Keratinocyte (primary cell): ENCODE data around the gene IFI35. TPM values are rescaled to one million over a fixed set of nuclear protein-coding genes. Genes with fewer than 3 reads are reported as not detected.

ENCODE experiments used
- DNase-seq: peaks from one replicate; pipeline ENCODE4 v3.0.0-alpha.2; 2011; ENCODE audit warnings: low read depth, missing footprints, low spot score
- FAIRE-seq: peaks from 2 replicates; lab custom pipeline; 2011; peaks lifted over from hg19 to GRCh38; lab: Jason Lieb, UNC
- H2AFZ ChIP-seq: 2 replicates; pipeline ENCODE4 v1.6.0; 2012; ENCODE audit warnings: low read length, control low read depth, inconsistent platforms; ENCODE audit not compliant: control insufficient read depth
- H3K27ac ChIP-seq: 2 replicates; pipeline ENCODE4 v1.5.1; 2011; ENCODE audit warnings: low read length; ENCODE audit not compliant: control insufficient read depth, insufficient read depth
- H3K27me3 ChIP-seq: 3 replicates; pipeline ENCODE4 v1.6.0; 2011; ENCODE audit warnings: low read length; ENCODE audit not compliant: control insufficient read depth, insufficient read depth; ENCODE audit errors: extremely low read depth
- H3K36me3 ChIP-seq, 2 experiments: 2 replicates in 1 of 2; 3 replicates in 1 of 2; pipeline ENCODE4 v1.5.1; 2011; ENCODE audit warnings: low read length in 2 of 2, mild to moderate bottlenecking in 1 of 2; ENCODE audit not compliant: control insufficient read depth in 2 of 2, insufficient read depth in 2 of 2; ENCODE audit errors: extremely low read depth in 1 of 2
- H3K4me1 ChIP-seq: 3 replicates; pipeline ENCODE4 v1.5.1; 2011; ENCODE audit warnings: low read length; ENCODE audit not compliant: control insufficient read depth, insufficient read depth; ENCODE audit errors: extremely low read depth
- H3K4me2 ChIP-seq: 3 replicates; pipeline ENCODE4 v1.6.0; 2011; ENCODE audit warnings: low read depth, low read length; ENCODE audit not compliant: control insufficient read depth, insufficient read depth; ENCODE audit errors: extremely low read depth
- H3K4me3 ChIP-seq, 3 experiments: fragments of 200-600 bp in 1 of 3; sonication (generic) in 1 of 3; 2 replicates in 2 of 3; 3 replicates in 1 of 3; pipeline ENCODE4 v1.5.1; 2011 to 2016; ENCODE audit warnings: low read length in 3 of 3, mild to moderate bottlenecking in 3 of 3, control low read depth in 2 of 3, inconsistent platforms in 1 of 3, low read depth in 1 of 3, mixed read lengths in 1 of 3, mixed run types in 1 of 3, moderate library complexity in 1 of 3; ENCODE audit not compliant: control insufficient read depth in 2 of 3, insufficient read depth in 2 of 3; ENCODE audit errors: extremely low read depth in 1 of 3
- H3K79me2 ChIP-seq: 2 replicates; pipeline ENCODE4 v1.6.0; 2012; ENCODE audit warnings: low read length; ENCODE audit not compliant: control insufficient read depth, insufficient read depth
- H3K9ac ChIP-seq: 3 replicates; pipeline ENCODE4 v1.6.0; 2011; ENCODE audit warnings: low read length; ENCODE audit not compliant: control insufficient read depth, insufficient read depth; ENCODE audit errors: extremely low read depth
- H3K9me1 ChIP-seq: 3 replicates; pipeline ENCODE4 v1.6.0; 2011; ENCODE audit warnings: low read length; ENCODE audit not compliant: control insufficient read depth, insufficient read depth; ENCODE audit errors: extremely low read depth
- H3K9me3 ChIP-seq: 2 replicates; pipeline ENCODE4 v1.5.1; 2012; ENCODE audit warnings: low read depth, low read length; ENCODE audit not compliant: control insufficient read depth
- H4K20me1 ChIP-seq: 3 replicates; pipeline ENCODE4 v1.6.0; 2011; ENCODE audit warnings: low read length; ENCODE audit not compliant: control insufficient read depth, insufficient read depth; ENCODE audit errors: extremely low read depth
- CTCF ChIP-seq, 3 experiments: IDR thresholded peaks in 1 of 3; conservative IDR thresholded peaks in 1 of 3; optimal IDR thresholded peaks in 1 of 3; 2 replicates in 2 of 3; 3 replicates in 1 of 3; pipeline versions ENCODE3 to v1.5.1; 2011; ENCODE audit warnings: low read length in 3 of 3, mild to moderate bottlenecking in 3 of 3, moderate library complexity in 2 of 3, control low read depth in 1 of 3, inconsistent platforms in 1 of 3; ENCODE audit not compliant: insufficient read depth in 2 of 3; ENCODE audit errors: extremely low read depth in 1 of 3
- EZH2 ChIP-seq: IDR thresholded peaks from one replicate; pipeline ENCODE4 v1.6.1; 2012; ENCODE audit warnings: inconsistent platforms, mild to moderate bottlenecking, low read length, moderate library complexity
- dilution Hi-C: fragments of 300-500 bp; cut with MboI; formaldehyde crosslinking; loops from one replicate; pipeline ENCODE4 v1.7.0; 2020; ENCODE audit warnings: low sequenced_read_pairs; ENCODE audit not compliant: extremely low pct_ligation_motif_present
- polyA plus RNA-seq, 5 experiments: library from polyadenylated mRNA; depleted of rRNA in 3 of 5; stranded (reverse) in 3 of 5; stranded (forward) in 1 of 5; unstranded in 1 of 5; fragments of >200 nt; gene quantifications; 1 replicate in 1 of 5; 2 replicates in 3 of 5; 3 replicates in 1 of 5; pipeline versions ENCODE4 v1.2.1 to v1.2.3, GENCODE V29; 2011 to 2012; ENCODE audit warnings: missing spikeins in 2 of 5, low read depth in 1 of 5, low replicate concordance in 1 of 5

Gene IFI35
- polyA plus RNA-seq, 1 donor (not counting 4 experiments of a cell fraction or from before 2014, with no cell fraction given): 27.6 TPM

GRCh38 chr17:43014020-43014648, 7.5 kb downstream of the IFI35 start:
- H3K36me3 ChIP-seq: peaks cover 19 to 30% of the 10 kb centered on the region in 2 experiments
- no peak overlapping the region for H3K4me3 ChIP-seq
- no peak overlapping the region for H3K9ac ChIP-seq
- H3K4me2 ChIP-seq: no peak overlapping the region
- no peaks in the 10 kb centered on the region for H3K9me1 ChIP-seq
- TF ChIP-seq EZH2 (no peak), CTCF (optimal IDR thresholded peaks at IDR 0.05 in 1 of 3, IDR thresholded peaks at IDR 0.05 in 1 of 3, conservative IDR thresholded peaks at IDR 0.05 in 1 of 3; ENCODE audit: extremely low read depth in 1 of 3, insufficient read depth in 2 of 3, low read length in 3 of 3) (no peak)
- FAIRE-seq (no peak), DNase-seq (no peak)
- peaks cover 4% of the 10 kb centered on the region for H3K79me2 ChIP-seq
- no peaks in the 10 kb centered on the region for H3K4me1 ChIP-seq
- dilution Hi-C loops: no loop called here
- H3K9me3 ChIP-seq: no peaks in the 10 kb centered on the region
- no peak overlapping the region for H3K27ac ChIP-seq
- H4K20me1 ChIP-seq: no peaks in the 10 kb centered on the region
- H3K27me3 ChIP-seq: no peaks in the 10 kb centered on the region
- H2AFZ ChIP-seq: no peak overlapping the region

GRCh38 chr17:43014649-43015542, 8.3 kb downstream of the IFI35 start:
- dilution Hi-C loops: no loop called here
- peaks cover 8% of the 10 kb centered on the region for H3K79me2 ChIP-seq
- H3K27ac ChIP-seq: no peak overlapping the region
- H3K4me3 ChIP-seq: no peak overlapping the region
- H3K36me3 ChIP-seq: peaks cover 19 to 31% of the 10 kb centered on the region in 2 experiments
- no peaks in the 10 kb centered on the region for H4K20me1 ChIP-seq
- no peak overlapping the region for H3K9ac ChIP-seq
- H3K4me1 ChIP-seq: peaks cover 4% of the 10 kb centered on the region
- no peak overlapping the region for H3K4me2 ChIP-seq
- no peak overlapping the region for H2AFZ ChIP-seq
- H3K9me1 ChIP-seq: no peaks in the 10 kb centered on the region
- FAIRE-seq (peak; percentile 29), DNase-seq (no peak)
- TF ChIP-seq CTCF (optimal IDR thresholded peaks at IDR 0.05 in 1 of 3, IDR thresholded peaks at IDR 0.05 in 1 of 3, conservative IDR thresholded peaks at IDR 0.05 in 1 of 3; ENCODE audit: extremely low read depth in 1 of 3, insufficient read depth in 2 of 3, low read length in 3 of 3) (no peak), EZH2 (no peak)
- no peaks in the 10 kb centered on the region for H3K27me3 ChIP-seq
- H3K9me3 ChIP-seq: no peaks in the 10 kb centered on the region
